LNCAP (cell line): ENCODE data around the gene XIRP1.

ENCODE experiments used
- TF ChIP-seq, protein P1 (sequence below): fragments of 450-650 bp; IDR thresholded peaks from 2 replicates; pipeline ENCODE4 v1.5.1; 2017; ENCODE audit warnings: mild to moderate bottlenecking

The XIRP1 gene

DNA sequence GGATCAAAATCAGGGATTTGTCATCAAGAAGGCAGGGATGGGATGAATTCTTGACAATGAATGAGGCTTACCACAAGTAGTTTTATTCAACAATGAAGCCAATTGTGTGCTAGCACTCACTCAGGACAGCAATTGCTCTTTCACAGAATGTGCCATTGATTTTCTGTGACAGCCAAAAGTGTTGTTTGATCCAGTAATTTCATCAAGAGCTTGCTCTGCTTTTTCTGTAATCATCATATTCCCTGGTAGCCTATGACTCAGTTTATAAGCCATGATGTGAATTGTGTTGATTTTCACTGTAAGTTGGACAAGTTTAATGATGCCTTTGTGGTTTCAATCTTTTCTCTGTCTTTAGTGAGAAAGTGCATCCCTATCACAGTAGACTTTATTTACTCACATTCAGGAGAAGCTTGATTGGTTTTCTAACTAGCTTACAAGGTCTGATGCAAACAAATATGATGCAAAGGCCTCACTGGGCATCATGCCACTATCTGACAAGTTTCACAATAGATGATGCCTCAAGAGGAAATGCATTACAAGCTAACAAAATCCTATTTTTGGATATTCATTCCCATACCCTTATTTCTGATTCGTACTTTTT, 25.4 kb downstream of the XIRP1 start:
- TF ChIP-seq, protein P1, sequence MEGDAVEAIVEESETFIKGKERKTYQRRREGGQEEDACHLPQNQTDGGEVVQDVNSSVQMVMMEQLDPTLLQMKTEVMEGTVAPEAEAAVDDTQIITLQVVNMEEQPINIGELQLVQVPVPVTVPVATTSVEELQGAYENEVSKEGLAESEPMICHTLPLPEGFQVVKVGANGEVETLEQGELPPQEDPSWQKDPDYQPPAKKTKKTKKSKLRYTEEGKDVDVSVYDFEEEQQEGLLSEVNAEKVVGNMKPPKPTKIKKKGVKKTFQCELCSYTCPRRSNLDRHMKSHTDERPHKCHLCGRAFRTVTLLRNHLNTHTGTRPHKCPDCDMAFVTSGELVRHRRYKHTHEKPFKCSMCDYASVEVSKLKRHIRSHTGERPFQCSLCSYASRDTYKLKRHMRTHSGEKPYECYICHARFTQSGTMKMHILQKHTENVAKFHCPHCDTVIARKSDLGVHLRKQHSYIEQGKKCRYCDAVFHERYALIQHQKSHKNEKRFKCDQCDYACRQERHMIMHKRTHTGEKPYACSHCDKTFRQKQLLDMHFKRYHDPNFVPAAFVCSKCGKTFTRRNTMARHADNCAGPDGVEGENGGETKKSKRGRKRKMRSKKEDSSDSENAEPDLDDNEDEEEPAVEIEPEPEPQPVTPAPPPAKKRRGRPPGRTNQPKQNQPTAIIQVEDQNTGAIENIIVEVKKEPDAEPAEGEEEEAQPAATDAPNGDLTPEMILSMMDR: no peak

DNA sequence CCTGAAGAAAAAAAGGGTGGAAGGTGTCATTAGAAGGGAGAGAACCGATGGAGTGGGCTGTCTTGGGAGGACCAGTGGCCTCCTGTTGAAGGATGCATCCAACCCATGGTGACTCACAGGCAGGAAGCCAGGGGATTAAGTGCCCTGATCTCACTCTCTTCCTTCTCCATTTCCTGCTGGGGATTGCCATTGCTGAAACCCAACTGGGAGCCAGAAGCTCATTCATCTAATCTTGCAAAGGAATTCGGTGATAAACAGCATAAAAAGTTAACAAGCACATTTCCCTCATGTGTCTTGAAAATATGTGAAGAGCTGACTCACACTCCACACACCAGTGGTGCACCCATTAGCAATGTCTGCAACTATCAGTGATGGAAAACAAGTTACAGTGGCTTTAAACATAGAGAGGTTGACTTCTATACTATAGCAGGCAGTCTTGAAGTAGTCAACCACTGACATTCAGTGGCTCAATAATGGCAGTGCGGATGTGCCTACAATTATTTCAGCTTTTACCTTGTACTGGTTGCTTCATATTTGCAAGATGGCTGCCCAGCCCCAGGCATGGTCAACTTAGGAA, 26.2 kb downstream of the XIRP1 start:
- TF ChIP-seq, protein P1: no peak

- TF ChIP-seq, protein P1: no peak
These were observed 26.9 kb downstream of the XIRP1 start for GRCh38 chr3:39165518-39165917.

GRCh38 chr3:39164414-39164813, 28.0 kb downstream of the XIRP1 start:
- TF ChIP-seq, protein P1: no peak

DNA sequence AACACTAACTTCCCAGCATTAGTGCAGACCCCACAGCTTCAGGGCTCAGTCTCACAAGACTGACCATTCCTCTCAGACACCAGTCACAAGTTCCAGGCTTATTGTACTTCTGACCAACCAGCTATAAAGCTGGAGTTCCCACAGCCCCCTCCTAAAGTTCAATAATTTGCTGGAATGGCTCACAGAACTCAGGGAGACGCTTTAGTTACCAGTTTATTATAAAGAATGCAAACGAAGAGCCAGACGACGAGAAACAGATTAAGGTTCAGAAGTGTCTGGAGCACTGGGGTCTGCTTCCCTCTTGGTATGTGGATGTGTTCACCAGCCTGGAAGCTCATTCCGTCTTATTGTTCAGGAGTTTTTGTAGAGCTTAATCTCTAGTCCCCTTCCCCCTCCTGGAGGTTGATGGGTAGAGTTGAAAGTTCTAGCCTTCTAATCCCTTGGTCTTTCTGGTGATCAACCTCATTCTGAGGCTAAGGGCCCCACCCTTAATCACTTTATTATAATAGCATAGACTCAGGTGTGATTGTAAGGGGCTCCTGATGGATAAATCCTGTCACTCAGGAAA, 34.2 kb downstream of the XIRP1 start:
- TF ChIP-seq, protein P1: no peak

DNA sequence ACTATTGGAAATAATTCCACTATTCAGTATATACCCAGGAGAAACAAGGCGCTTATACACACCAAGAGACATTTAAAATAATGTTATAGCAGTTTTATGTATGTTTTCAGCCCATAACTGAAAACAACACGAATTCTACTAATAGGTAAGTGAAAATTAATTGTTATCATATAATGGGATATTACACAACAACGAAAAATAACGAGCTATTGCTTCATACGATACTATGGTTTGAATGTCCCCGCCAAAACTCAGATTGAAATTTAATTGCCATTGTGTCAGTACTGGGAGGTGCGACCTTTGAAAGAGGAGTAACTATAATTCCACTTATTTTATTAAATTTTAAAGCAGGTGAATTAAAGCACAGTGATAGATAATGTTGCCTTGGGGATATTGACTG, 35.0 kb downstream of the XIRP1 start:
- TF ChIP-seq, protein P1: no peak

GRCh38 chr3:39156421-39156820, 36.0 kb downstream of the XIRP1 start:
- TF ChIP-seq, protein P1: no peak
